Transverse colon (tissue), 4 donors: ENCODE measurements around the gene TBC1D7.

Experiments
- EP300 ChIP-seq: sonication (generic); formaldehyde crosslinking; IDR thresholded peaks from one replicate; pipeline ENCODE4 v1.6.1; 2017; ENCODE audit warnings: antibody characterized with exemption, low read depth
- POLR2A ChIP-seq: fragments of 450-650 bp; IDR thresholded peaks from one replicate; pipeline ENCODE4 v1.6.1; 2016; ENCODE audit warnings: antibody characterized with exemption, mild to moderate bottlenecking, moderate library complexity
- POLR2AphosphoS5 ChIP-seq, 3 donors: sonication (generic); formaldehyde crosslinking; IDR thresholded peaks; one replicate each; pipeline ENCODE4 v1.6.1; 2016; ENCODE audit warnings: antibody characterized with exemption in 3 of 3
- TF ChIP-seq, protein P1 (sequence below), 5 experiments: fragments of 200-600 bp in 3 of 5; fragments of 450-650 bp in 2 of 5; sonication (generic) in 3 of 5; IDR thresholded peaks; 1 replicate in 2 of 5; 2 replicates in 3 of 5; pipeline ENCODE4 v1.5.1; 2016 to 2017; ENCODE audit warnings: antibody characterized with exemption in 5 of 5, inconsistent platforms in 3 of 5, mild to moderate bottlenecking in 2 of 5, moderate library complexity in 1 of 5

DNA sequence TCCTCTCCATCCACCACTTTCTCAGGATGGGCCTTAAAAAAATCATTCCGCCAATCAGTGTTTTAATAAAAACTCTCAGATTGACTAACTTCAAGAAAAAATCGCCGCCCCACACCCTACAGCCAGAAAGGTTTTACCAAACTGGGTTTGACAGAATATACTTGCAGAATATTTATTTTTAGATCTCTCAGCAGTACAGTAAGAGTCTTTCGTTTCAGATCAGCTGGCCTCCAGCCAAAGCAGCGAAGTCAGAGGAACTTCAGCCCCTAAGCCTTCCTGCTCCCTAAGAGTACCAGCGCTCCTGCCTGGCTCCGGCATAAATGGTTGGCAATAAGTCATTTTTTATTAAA is 24.7 kb downstream of the TBC1D7 start:
- TF ChIP-seq, protein P1, sequence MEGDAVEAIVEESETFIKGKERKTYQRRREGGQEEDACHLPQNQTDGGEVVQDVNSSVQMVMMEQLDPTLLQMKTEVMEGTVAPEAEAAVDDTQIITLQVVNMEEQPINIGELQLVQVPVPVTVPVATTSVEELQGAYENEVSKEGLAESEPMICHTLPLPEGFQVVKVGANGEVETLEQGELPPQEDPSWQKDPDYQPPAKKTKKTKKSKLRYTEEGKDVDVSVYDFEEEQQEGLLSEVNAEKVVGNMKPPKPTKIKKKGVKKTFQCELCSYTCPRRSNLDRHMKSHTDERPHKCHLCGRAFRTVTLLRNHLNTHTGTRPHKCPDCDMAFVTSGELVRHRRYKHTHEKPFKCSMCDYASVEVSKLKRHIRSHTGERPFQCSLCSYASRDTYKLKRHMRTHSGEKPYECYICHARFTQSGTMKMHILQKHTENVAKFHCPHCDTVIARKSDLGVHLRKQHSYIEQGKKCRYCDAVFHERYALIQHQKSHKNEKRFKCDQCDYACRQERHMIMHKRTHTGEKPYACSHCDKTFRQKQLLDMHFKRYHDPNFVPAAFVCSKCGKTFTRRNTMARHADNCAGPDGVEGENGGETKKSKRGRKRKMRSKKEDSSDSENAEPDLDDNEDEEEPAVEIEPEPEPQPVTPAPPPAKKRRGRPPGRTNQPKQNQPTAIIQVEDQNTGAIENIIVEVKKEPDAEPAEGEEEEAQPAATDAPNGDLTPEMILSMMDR (IDR thresholded peaks at IDR 0.05) = no peak
- TF ChIP-seq POLR2A (no peak), POLR2AphosphoS5 (IDR thresholded peaks at IDR 0.05) (no peak), EP300 (no peak)
